Endothelial cell (in vitro differentiated cells): Measurements from ENCODE around the gene ARHGAP6. TPM values are rescaled to one million over a fixed set of nuclear protein-coding genes. Genes with fewer than 3 reads are reported as not detected.

ENCODE experiments used
- DNase-seq: peaks from one replicate; pipeline ENCODE4 v3.0.0; 2021; ENCODE audit warnings: low spot score
- H3K27ac Mint-ChIP-seq: one replicate; pipeline ENCODE4 v1.8.0; 2021; ENCODE audit warnings: mixed read lengths, inconsistent platforms; ENCODE audit not compliant: unreplicated experiment
- H3K27me3 Mint-ChIP-seq: one replicate; pipeline ENCODE4 v1.8.0; 2021; ENCODE audit warnings: mild to moderate bottlenecking, moderate library complexity, mixed read lengths, inconsistent platforms; ENCODE audit not compliant: unreplicated experiment
- H3K36me3 Mint-ChIP-seq: one replicate; pipeline ENCODE4 v1.8.0; 2021; ENCODE audit warnings: mild to moderate bottlenecking, low read depth, mixed read lengths, inconsistent platforms; ENCODE audit not compliant: unreplicated experiment
- H3K4me1 Mint-ChIP-seq: one replicate; pipeline ENCODE4 v1.8.0; 2021; ENCODE audit warnings: mild to moderate bottlenecking, mixed read lengths, inconsistent platforms; ENCODE audit not compliant: unreplicated experiment
- H3K4me3 Mint-ChIP-seq: one replicate; pipeline ENCODE4 v1.8.0; 2021; ENCODE audit warnings: mild to moderate bottlenecking, mixed read lengths, inconsistent platforms; ENCODE audit not compliant: unreplicated experiment
- H3K9me3 Mint-ChIP-seq: one replicate; pipeline ENCODE4 v1.8.0; 2021; ENCODE audit warnings: mixed read lengths, inconsistent platforms; ENCODE audit not compliant: unreplicated experiment
- CTCF ChIP-seq: fragments of 200-600 bp; sonication (generic); IDR thresholded peaks from one replicate; pipeline ENCODE4 v1.5.0; 2021; ENCODE audit warnings: antibody characterized with exemption; ENCODE audit not compliant: unreplicated experiment
- total RNA-seq: library from RNA; stranded (reverse); fragmentation: NEBNext Ultra II Directional; extraction: Animal tissue kit (Norgen Biotek cat#: 25700); gene quantifications from one replicate; pipeline ENCODE4 v1.2.1, GENCODE V29; 2021; ENCODE audit not compliant: unreplicated experiment

ARHGAP6 gene
- total RNA-seq, 1 donor from 2014 or later, result 4.1 TPM

GRCh38 chrX:11702420-11702819 lies 36.7 kb upstream of the ARHGAP6 start:
- Mint-ChIP-seq H3K9me3 (no peaks in the 10 kb centered on the region), H3K27me3 (no peaks in the 10 kb centered on the region), H3K4me1 (no peaks in the 10 kb centered on the region), H3K27ac (no peak overlapping the region), H3K36me3 (no peaks in the 10 kb centered on the region), H3K4me3 (no peak overlapping the region)
- TF ChIP-seq CTCF, result no peak
- no peak for DNase-seq

GRCh38 chrX:11698702-11699101 lies 33.0 kb upstream of the ARHGAP6 start:
- no peak for TF ChIP-seq CTCF
- Mint-ChIP-seq H3K36me3 (no peaks in the 10 kb centered on the region), H3K4me3 (no peak overlapping the region), H3K4me1 (no peaks in the 10 kb centered on the region), H3K27ac (no peak overlapping the region), H3K9me3 (no peaks in the 10 kb centered on the region), H3K27me3 (peaks cover 1% of the 10 kb centered on the region)
- DNase-seq, result no peak

- no peak for DNase-seq
These were observed 22.5 kb upstream of the ARHGAP6 start for GRCh38 chrX:11688201-11688600.

GRCh38 chrX:11687157-11687556 lies 21.4 kb upstream of the ARHGAP6 start:
- TF ChIP-seq CTCF, result no peak
- no peak for DNase-seq
- Mint-ChIP-seq H3K4me3 (no peak overlapping the region), H3K9me3 (no peaks in the 10 kb centered on the region), H3K27ac (no peak overlapping the region), H3K27me3 (no peaks in the 10 kb centered on the region), H3K4me1 (no peaks in the 10 kb centered on the region), H3K36me3 (no peaks in the 10 kb centered on the region)

More at GRCh38 chrX:11688201-11688600, 22.5 kb upstream of the ARHGAP6 start:
- Mint-ChIP-seq H3K27ac (no peak overlapping the region), H3K4me1 (no peaks in the 10 kb centered on the region), H3K36me3 (no peaks in the 10 kb centered on the region), H3K4me3 (no peak overlapping the region), H3K27me3 (no peaks in the 10 kb centered on the region), H3K9me3 (no peaks in the 10 kb centered on the region)
- TF ChIP-seq CTCF, result no peak

- TF ChIP-seq CTCF, result no peak
- no peak overlapping the region for H3K4me3 Mint-ChIP-seq
- no peaks in the 10 kb centered on the region for H3K9me3 Mint-ChIP-seq
- no peaks in the 10 kb centered on the region for H3K4me1 Mint-ChIP-seq
- no peaks in the 10 kb centered on the region for H3K27me3 Mint-ChIP-seq
- H3K36me3 Mint-ChIP-seq, result no peaks in the 10 kb centered on the region
- no peak overlapping the region for H3K27ac Mint-ChIP-seq
- DNase-seq, result no peak
These were observed 17.3 kb upstream of the ARHGAP6 start for GRCh38 chrX:11683057-11683456.
